ENCODE data around the gene SBK3. TPM values are rescaled to one million over a fixed set of nuclear protein-coding genes. Genes with fewer than 3 reads are reported as not detected.

The SBK3 gene
- total and polyA plus RNA-seq, 2 of the 8 experiments (the other 6 are each of a cell fraction or from before 2014, with no cell fraction given) = 0.76 to 1.5 TPM

DNA sequence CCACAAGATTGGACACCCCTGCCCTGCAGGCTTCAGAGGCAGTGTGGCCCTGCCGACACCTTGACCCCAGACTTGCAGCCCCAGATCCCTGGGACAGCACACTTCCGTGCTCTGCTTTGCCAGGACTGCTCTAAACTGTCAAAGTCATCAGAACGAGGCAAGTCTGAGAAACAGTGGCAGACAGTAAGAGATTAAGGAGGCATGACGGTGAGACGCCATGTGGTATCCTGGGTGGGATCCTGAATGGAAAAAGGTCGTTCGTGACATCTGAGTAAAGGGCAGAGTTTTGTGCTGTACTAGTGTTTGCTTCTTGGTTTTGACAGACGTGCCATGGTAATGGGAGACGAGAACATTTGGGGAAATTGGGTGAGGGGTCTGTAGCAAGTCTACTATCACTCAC is 21.5 kb upstream of the SBK3 start (continued):
- TF ChIP-seq CBX5 (IDR thresholded peaks at IDR 0.05; ENCODE audit: low read depth, low read length) (no peak), HDAC2 (IDR thresholded peaks at IDR 0.05; ENCODE audit: borderline replicate concordance in 1 of 2, low read depth in 2 of 2, low read length in 2 of 2) (no peak), CBX8 (IDR thresholded peaks at IDR 0.05; ENCODE audit: borderline replicate concordance, low read depth, low read length) (no peak), GTF2F1 (IDR thresholded peaks at IDR 0.05; ENCODE audit: borderline replicate concordance, low read depth, low read length) (no peak), SP1 (IDR thresholded peaks at IDR 0.05; ENCODE audit: low read depth, low read length) (no peak)
- TF ChIP-seq, protein P1, sequence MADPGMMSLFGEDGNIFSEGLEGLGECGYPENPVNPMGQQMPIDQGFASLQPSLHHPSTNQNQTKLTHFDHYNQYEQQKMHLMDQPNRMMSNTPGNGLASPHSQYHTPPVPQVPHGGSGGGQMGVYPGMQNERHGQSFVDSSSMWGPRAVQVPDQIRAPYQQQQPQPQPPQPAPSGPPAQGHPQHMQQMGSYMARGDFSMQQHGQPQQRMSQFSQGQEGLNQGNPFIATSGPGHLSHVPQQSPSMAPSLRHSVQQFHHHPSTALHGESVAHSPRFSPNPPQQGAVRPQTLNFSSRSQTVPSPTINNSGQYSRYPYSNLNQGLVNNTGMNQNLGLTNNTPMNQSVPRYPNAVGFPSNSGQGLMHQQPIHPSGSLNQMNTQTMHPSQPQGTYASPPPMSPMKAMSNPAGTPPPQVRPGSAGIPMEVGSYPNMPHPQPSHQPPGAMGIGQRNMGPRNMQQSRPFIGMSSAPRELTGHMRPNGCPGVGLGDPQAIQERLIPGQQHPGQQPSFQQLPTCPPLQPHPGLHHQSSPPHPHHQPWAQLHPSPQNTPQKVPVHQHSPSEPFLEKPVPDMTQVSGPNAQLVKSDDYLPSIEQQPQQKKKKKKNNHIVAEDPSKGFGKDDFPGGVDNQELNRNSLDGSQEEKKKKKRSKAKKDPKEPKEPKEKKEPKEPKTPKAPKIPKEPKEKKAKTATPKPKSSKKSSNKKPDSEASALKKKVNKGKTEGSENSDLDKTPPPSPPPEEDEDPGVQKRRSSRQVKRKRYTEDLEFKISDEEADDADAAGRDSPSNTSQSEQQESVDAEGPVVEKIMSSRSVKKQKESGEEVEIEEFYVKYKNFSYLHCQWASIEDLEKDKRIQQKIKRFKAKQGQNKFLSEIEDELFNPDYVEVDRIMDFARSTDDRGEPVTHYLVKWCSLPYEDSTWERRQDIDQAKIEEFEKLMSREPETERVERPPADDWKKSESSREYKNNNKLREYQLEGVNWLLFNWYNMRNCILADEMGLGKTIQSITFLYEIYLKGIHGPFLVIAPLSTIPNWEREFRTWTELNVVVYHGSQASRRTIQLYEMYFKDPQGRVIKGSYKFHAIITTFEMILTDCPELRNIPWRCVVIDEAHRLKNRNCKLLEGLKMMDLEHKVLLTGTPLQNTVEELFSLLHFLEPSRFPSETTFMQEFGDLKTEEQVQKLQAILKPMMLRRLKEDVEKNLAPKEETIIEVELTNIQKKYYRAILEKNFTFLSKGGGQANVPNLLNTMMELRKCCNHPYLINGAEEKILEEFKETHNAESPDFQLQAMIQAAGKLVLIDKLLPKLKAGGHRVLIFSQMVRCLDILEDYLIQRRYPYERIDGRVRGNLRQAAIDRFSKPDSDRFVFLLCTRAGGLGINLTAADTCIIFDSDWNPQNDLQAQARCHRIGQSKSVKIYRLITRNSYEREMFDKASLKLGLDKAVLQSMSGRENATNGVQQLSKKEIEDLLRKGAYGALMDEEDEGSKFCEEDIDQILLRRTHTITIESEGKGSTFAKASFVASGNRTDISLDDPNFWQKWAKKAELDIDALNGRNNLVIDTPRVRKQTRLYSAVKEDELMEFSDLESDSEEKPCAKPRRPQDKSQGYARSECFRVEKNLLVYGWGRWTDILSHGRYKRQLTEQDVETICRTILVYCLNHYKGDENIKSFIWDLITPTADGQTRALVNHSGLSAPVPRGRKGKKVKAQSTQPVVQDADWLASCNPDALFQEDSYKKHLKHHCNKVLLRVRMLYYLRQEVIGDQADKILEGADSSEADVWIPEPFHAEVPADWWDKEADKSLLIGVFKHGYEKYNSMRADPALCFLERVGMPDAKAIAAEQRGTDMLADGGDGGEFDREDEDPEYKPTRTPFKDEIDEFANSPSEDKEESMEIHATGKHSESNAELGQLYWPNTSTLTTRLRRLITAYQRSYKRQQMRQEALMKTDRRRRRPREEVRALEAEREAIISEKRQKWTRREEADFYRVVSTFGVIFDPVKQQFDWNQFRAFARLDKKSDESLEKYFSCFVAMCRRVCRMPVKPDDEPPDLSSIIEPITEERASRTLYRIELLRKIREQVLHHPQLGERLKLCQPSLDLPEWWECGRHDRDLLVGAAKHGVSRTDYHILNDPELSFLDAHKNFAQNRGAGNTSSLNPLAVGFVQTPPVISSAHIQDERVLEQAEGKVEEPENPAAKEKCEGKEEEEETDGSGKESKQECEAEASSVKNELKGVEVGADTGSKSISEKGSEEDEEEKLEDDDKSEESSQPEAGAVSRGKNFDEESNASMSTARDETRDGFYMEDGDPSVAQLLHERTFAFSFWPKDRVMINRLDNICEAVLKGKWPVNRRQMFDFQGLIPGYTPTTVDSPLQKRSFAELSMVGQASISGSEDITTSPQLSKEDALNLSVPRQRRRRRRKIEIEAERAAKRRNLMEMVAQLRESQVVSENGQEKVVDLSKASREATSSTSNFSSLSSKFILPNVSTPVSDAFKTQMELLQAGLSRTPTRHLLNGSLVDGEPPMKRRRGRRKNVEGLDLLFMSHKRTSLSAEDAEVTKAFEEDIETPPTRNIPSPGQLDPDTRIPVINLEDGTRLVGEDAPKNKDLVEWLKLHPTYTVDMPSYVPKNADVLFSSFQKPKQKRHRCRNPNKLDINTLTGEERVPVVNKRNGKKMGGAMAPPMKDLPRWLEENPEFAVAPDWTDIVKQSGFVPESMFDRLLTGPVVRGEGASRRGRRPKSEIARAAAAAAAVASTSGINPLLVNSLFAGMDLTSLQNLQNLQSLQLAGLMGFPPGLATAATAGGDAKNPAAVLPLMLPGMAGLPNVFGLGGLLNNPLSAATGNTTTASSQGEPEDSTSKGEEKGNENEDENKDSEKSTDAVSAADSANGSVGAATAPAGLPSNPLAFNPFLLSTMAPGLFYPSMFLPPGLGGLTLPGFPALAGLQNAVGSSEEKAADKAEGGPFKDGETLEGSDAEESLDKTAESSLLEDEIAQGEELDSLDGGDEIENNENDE (IDR thresholded peaks at IDR 0.05; ENCODE audit: insufficient replicate concordance, low read length) = no peak
